ENCODE data around the gene BANK1. TPM values are rescaled to one million over a fixed set of nuclear protein-coding genes. Genes with fewer than 3 reads are reported as not detected.

Gene BANK1
- total and polyA plus RNA-seq, 12 donors = 0.08 to 1.1 (median 0.35) TPM; not detected in 3

DNA sequence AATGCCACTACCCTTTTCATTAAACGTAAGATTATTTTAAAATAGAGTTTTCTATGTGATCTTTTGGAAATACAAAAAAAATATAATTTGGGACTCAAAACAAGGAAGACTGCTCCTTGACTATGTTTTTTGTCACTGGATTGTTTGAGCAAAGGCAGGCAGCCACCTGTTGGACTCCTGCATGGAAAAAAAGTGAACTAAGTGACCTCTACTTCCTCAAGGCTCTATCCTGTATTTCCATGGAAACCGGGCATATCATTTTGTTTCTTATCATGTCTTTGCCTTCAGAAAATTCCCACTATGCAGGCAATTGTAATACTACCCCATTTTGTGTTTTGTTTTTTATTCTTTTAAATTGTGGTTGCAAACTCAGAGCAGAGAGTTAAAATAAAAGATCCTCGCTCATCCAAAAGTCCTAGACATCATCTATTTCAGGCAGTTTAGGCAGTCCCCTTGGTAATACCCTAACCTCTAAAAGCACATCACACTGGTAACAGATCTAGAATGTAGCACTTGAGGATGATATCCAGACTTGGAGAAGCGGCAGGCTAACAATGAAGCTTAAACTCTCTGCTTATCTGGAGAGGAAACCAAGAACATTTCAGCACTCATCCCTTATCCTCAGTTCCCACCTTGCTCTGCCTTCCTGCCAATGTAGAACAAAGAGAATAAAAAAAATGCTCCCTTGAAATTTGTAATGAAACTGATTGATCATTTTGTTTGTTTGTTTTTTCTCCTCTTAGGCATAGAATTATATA lies 165.7 kb downstream of the BANK1 start:
- Histone ChIP-seq H3K4me3 (no peak overlapping the region), H3K27me3 (no peaks in the 10 kb centered on the region), H3K9me3 (no peaks in the 10 kb centered on the region), H3K27ac (no peak overlapping the region), H3K4me1 (no peaks in the 10 kb centered on the region), H3K36me3 (no peaks in the 10 kb centered on the region)
- TF ChIP-seq, protein P1, sequence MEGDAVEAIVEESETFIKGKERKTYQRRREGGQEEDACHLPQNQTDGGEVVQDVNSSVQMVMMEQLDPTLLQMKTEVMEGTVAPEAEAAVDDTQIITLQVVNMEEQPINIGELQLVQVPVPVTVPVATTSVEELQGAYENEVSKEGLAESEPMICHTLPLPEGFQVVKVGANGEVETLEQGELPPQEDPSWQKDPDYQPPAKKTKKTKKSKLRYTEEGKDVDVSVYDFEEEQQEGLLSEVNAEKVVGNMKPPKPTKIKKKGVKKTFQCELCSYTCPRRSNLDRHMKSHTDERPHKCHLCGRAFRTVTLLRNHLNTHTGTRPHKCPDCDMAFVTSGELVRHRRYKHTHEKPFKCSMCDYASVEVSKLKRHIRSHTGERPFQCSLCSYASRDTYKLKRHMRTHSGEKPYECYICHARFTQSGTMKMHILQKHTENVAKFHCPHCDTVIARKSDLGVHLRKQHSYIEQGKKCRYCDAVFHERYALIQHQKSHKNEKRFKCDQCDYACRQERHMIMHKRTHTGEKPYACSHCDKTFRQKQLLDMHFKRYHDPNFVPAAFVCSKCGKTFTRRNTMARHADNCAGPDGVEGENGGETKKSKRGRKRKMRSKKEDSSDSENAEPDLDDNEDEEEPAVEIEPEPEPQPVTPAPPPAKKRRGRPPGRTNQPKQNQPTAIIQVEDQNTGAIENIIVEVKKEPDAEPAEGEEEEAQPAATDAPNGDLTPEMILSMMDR (IDR thresholded peaks at IDR 0.05) = no peak
- DNase-seq = no peak
- WGBS, 2 donors = 50 to 53% methylated on average over 4 of the region's 4 CpGs
- ATAC-seq = no peak
- intact Hi-C loops (cut with DNase I) = no loop called here

DNA sequence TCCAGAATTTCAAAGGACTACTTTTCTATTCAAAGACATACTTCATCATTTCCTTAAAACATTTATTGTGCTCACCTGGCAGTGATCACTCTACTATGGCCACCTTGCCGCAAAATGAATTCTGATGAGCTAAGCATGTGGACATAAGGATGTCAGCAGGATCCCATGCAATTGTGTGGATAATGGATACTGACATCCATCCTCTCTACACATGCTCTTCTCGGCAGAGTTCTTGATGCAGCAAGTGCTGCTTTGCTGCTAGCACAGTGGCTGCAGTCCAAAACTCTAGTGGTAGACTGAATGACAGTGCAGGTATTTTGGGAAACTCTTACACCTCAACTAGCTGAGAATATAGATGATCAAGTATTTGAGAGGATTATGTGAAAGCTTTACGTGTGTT lies 168.0 kb downstream of the BANK1 start:
- Histone ChIP-seq H3K4me1 (no peaks in the 10 kb centered on the region), H3K27me3 (no peaks in the 10 kb centered on the region), H3K4me3 (no peak overlapping the region), H3K27ac (no peak overlapping the region), H3K36me3 (no peaks in the 10 kb centered on the region), H3K9me3 (no peaks in the 10 kb centered on the region)
- ATAC-seq = no peak
- TF ChIP-seq, protein P1 (IDR thresholded peaks at IDR 0.05) = no peak
- no peak for DNase-seq
- intact Hi-C loops (cut with DNase I) = no loop called here
- 58 to 81% methylated on average over 3 of the region's 3 CpGs for WGBS, 2 donors

DNA sequence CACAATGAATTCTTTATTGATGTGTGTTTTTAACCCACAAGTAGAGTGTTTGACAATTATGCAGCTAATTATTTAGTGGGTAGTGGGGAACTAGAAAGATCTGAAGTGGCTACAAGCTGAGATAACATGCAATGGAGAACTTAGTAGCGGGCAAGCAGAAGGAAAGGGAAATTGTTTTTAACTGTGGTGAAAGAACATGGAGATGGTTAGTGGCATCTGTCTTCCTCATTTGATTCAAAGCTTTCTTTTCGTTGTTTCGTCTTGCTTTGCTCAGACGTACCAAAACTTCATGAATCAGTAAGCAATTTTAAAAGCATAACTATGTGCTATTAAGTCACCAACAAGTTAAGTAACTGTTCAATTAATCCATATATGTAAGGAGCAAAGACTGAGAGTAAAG lies 169.9 kb downstream of the BANK1 start:
- H3K27ac ChIP-seq = no peak overlapping the region
- H3K27me3 ChIP-seq = no peaks in the 10 kb centered on the region
- DNase-seq = no peak
- H3K4me1 ChIP-seq = no peaks in the 10 kb centered on the region
- TF ChIP-seq, protein P1 (IDR thresholded peaks at IDR 0.05) = no peak
- no peaks in the 10 kb centered on the region for H3K36me3 ChIP-seq
- H3K4me3 ChIP-seq = no peak overlapping the region
- intact Hi-C loops (cut with DNase I) = no loop called here
- WGBS, 2 donors = 89 to 90% methylated on average over 4 of the region's 4 CpGs
- no peak for ATAC-seq
- no peaks in the 10 kb centered on the region for H3K9me3 ChIP-seq

DNA sequence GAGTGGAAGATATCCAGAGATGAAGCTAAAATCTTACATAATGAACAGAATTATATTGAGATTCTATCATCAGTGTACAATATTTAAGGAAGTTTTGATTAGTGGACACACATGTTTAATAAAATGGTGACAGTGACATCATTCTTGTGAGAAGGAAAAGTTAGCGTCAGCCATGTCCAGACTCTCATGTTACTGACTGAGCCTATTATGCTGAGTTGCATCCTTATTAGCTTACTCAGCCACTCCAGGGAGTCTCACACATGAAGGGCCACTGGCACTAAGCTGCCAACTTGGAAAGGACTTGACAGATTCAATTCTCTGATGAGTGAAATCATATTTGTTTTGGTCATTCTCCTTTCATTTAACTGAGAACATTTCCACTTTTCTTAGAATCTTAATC lies 170.6 kb downstream of the BANK1 start:
- H3K4me3 ChIP-seq = no peak overlapping the region
- no peaks in the 10 kb centered on the region for H3K27me3 ChIP-seq
- no peak overlapping the region for H3K27ac ChIP-seq
- intact Hi-C loops (cut with DNase I) = no loop called here
- DNase-seq = no peak
- 66 to 81% methylated on average over 1 of the region's 1 CpG for WGBS, 2 donors
- no peaks in the 10 kb centered on the region for H3K4me1 ChIP-seq
- H3K36me3 ChIP-seq = no peaks in the 10 kb centered on the region
- TF ChIP-seq, protein P1 (IDR thresholded peaks at IDR 0.05) = no peak
- no peak for ATAC-seq
- H3K9me3 ChIP-seq = no peaks in the 10 kb centered on the region
